Cardiac muscle cell (in vitro differentiated cells and primary cell): ENCODE measurements around the gene MISP. TPM values are rescaled to one million over a fixed set of nuclear protein-coding genes. Genes with fewer than 3 reads are reported as not detected.
"Not testable (repeated sequence)": the region's sequence is repeated elsewhere in the genome, so short reads cannot be mapped to it uniquely, and the experiment has no call there.

Source experiments
- DNase-seq, 2 donors: peaks; one replicate each; pipeline versions ENCODE4 v3.0.0 to v3.0.0-alpha.2; 2010 to 2017; ENCODE audit warnings: low read depth in 1 of 2, low spot score in 1 of 2
- H3K27ac ChIP-seq: fragments of 200-600 bp; sonication (generic); 2 replicates; pipeline ENCODE4 v1.5.1; 2016
- H3K27me3 ChIP-seq: fragments of 200-600 bp; sonication (generic); 2 replicates; pipeline ENCODE4 v1.6.0; 2016; ENCODE audit warnings: control low read depth
- H3K36me3 ChIP-seq: fragments of 200-600 bp; sonication (generic); 2 replicates; pipeline ENCODE4 v1.5.1; 2016; ENCODE audit warnings: control low read depth
- H3K4me1 ChIP-seq: fragments of 200-600 bp; sonication (generic); 2 replicates; pipeline ENCODE4 v1.8.1; 2017; ENCODE audit warnings: low read depth, mild to moderate bottlenecking, mixed run types
- H3K4me3 ChIP-seq: fragments of 200-600 bp; sonication (generic); 2 replicates; pipeline ENCODE4 v1.5.1; 2016; ENCODE audit warnings: mild to moderate bottlenecking
- H3K9me3 ChIP-seq: fragments of 200-600 bp; sonication (generic); 2 replicates; pipeline ENCODE4 v1.5.1; 2017; ENCODE audit warnings: low read depth, mild to moderate bottlenecking, control low read depth
- polyA plus RNA-seq: library from polyadenylated mRNA; unstranded; fragments of >200 nt; fragmentation: Nextera tagmentation; extraction: Ambion mirVana; gene quantifications from 2 replicates; pipeline ENCODE4 v1.2.1, GENCODE V29; 2016
- total RNA-seq: library from RNA; depleted of rRNA; stranded (reverse); fragments of >200 nt; gene quantifications from 2 replicates; pipeline ENCODE4 v1.2.3, GENCODE V29; 2016
- TF ChIP-seq, protein P1 (sequence below): IDR thresholded peaks from 2 replicates; pipeline ENCODE4 v1.5.1; 2012; ENCODE audit warnings: low read depth, mild to moderate bottlenecking, low read length

MISP gene
- total and polyA plus RNA-seq, 2 experiments from 2014 or later, result 1.2 TPM; not detected in 1

DNA sequence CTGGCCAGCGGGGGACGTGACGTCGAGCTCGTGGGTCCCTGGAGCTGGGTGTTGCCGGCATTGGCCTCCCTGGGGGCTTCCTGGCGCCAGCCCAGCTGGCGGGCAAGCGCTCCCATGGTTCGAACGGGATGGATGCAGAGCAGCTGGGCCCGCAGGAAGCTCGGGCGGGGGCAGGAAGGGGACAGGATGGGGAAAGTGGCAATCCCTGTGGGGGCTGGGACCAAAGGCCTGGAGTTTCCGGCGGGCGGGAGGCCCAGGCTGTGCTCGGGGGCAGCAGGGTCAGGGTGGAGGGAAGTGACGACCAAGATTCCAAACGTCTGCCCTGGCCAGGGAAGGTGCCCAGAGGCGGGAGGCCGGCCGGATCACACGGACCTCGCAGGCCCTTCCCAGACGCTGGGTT, 22.9 kb upstream of the MISP start:
- Histone ChIP-seq H3K36me3 (no peaks in the 10 kb centered on the region), H3K4me3 (no peak overlapping the region), H3K4me1 (no peaks in the 10 kb centered on the region), H3K9me3 (no peaks in the 10 kb centered on the region), H3K27me3 (no peaks in the 10 kb centered on the region), H3K27ac (no peak overlapping the region)
- TF ChIP-seq, protein P1, sequence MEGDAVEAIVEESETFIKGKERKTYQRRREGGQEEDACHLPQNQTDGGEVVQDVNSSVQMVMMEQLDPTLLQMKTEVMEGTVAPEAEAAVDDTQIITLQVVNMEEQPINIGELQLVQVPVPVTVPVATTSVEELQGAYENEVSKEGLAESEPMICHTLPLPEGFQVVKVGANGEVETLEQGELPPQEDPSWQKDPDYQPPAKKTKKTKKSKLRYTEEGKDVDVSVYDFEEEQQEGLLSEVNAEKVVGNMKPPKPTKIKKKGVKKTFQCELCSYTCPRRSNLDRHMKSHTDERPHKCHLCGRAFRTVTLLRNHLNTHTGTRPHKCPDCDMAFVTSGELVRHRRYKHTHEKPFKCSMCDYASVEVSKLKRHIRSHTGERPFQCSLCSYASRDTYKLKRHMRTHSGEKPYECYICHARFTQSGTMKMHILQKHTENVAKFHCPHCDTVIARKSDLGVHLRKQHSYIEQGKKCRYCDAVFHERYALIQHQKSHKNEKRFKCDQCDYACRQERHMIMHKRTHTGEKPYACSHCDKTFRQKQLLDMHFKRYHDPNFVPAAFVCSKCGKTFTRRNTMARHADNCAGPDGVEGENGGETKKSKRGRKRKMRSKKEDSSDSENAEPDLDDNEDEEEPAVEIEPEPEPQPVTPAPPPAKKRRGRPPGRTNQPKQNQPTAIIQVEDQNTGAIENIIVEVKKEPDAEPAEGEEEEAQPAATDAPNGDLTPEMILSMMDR, result no peak
- DNase-seq, result peak in 1 of 2 donors; percentile 75

GRCh38 chr19:729564-729963, 21.3 kb upstream of the MISP start:
- not testable (repeated sequence) for H3K36me3 ChIP-seq, DNase-seq, H3K4me3 ChIP-seq, H3K4me1 ChIP-seq, H3K9me3 ChIP-seq, H3K27ac ChIP-seq, H3K27me3 ChIP-seq

GRCh38 chr19:729965-730668, 20.8 kb upstream of the MISP start:
- Histone ChIP-seq H3K27me3 (no peaks in the 10 kb centered on the region), H3K36me3 (no peaks in the 10 kb centered on the region), H3K27ac (no peak overlapping the region), H3K9me3 (no peaks in the 10 kb centered on the region), H3K4me1 (no peaks in the 10 kb centered on the region), H3K4me3 (no peak overlapping the region)
- no peak for DNase-seq
- TF ChIP-seq, protein P1, result no peak

DNA sequence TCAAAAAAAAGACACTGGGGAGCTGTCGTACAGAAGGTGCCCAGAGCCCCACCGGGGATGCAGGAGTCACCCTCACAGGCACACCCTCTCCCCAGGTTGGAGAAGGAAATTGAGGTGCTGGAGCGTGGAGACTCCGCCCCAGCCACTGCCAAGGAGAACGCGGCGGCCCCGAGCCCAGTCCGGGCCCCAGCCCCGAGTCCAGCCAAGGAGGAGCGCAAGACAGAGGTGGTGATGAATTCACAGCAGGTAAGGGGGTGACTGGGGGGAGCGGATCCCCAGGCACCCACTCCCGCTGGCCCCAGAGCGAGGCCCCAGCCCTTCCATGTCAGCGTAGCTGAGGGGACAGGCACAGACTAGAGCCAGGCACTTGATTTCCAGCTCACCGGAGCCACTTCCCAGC, 19.9 kb upstream of the MISP start:
- Histone ChIP-seq H3K4me1 (no peaks in the 10 kb centered on the region), H3K27me3 (no peaks in the 10 kb centered on the region), H3K36me3 (no peaks in the 10 kb centered on the region), H3K9me3 (no peaks in the 10 kb centered on the region), H3K27ac (no peak overlapping the region), H3K4me3 (no peak overlapping the region)
- TF ChIP-seq, protein P1, result no peak
- DNase-seq, result no peak

GRCh38 chr19:732148-733069, 18.5 kb upstream of the MISP start:
- no peak for DNase-seq
- no peak overlapping the region for H3K27ac ChIP-seq
- no peaks in the 10 kb centered on the region for H3K4me1 ChIP-seq
- no peak overlapping the region for H3K4me3 ChIP-seq
- H3K27me3 ChIP-seq, result no peaks in the 10 kb centered on the region
- H3K9me3 ChIP-seq, result no peaks in the 10 kb centered on the region
- no peaks in the 10 kb centered on the region for H3K36me3 ChIP-seq
- TF ChIP-seq, protein P1, result no peak

DNA sequence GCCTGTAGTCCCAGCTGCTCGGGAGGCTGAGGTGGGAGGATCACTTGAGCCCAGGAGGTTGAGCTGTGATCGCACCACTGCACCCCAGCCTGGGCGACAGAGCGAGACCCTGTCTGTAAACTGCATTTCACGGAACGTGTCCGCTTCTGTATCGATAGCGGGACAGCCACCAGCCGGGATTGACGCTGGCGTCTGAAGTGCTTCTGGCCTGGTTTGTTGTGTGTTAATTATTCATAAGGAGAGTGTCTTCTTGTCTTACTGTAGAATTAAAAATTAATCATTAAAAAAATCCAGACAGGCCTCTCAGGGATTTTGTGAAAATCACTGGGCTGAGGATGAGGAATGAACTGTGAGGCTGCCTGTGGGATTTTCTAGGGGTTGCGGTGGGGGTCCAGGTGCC, 16.2 kb upstream of the MISP start:
- H3K9me3 ChIP-seq, result no peaks in the 10 kb centered on the region
- H3K4me3 ChIP-seq, result no peak overlapping the region
- H3K27ac ChIP-seq, result no peak overlapping the region
- no peaks in the 10 kb centered on the region for H3K36me3 ChIP-seq
- DNase-seq, result no peak
- no peaks in the 10 kb centered on the region for H3K27me3 ChIP-seq
- TF ChIP-seq, protein P1, result no peak
- no peaks in the 10 kb centered on the region for H3K4me1 ChIP-seq
